Adipocyte (in vitro differentiated cells): Measurements from ENCODE around the gene ZBTB9.
A peak's percentile ranks its signal among the peaks of the same experiment; 100 is the strongest.

Experiments used
- DNase-seq: peaks from one replicate; pipeline ENCODE4 v3.0.0-alpha.2; 2015; ENCODE audit warnings: low read depth
- H3K27me3 ChIP-seq: replicated peaks from 2 replicates; pipeline ENCODE4 v1.7.0; 2013; ENCODE audit warnings: mild to moderate bottlenecking, low read length, moderate library complexity; ENCODE audit not compliant: control insufficient read depth, insufficient read depth
- H3K36me3 ChIP-seq: 2 replicates; pipeline ENCODE4 v1.7.0; 2013; ENCODE audit warnings: low read length, mild to moderate bottlenecking, moderate library complexity; ENCODE audit not compliant: control insufficient read depth, insufficient read depth, severe bottlenecking
- H3K4me1 ChIP-seq: 2 replicates; pipeline ENCODE4 v1.7.0; 2013; ENCODE audit warnings: mild to moderate bottlenecking, low read length, moderate library complexity; ENCODE audit not compliant: control insufficient read depth, insufficient read depth
- H3K4me3 ChIP-seq: 2 replicates; pipeline ENCODE4 v1.7.0; 2013; ENCODE audit warnings: mild to moderate bottlenecking, low read length, moderate library complexity
- H3K9ac ChIP-seq: 2 replicates; pipeline ENCODE4 v1.7.0; 2013; ENCODE audit warnings: mild to moderate bottlenecking, low read length, moderate library complexity
- H3K9me3 ChIP-seq: 2 replicates; pipeline ENCODE4 v1.7.0; 2013; ENCODE audit warnings: mild to moderate bottlenecking, low read length, moderate library complexity; ENCODE audit not compliant: control insufficient read depth

Gene ZBTB9

GRCh38 chr6:33454009-33454946 lies at the start of gene ZBTB9:
TSS of gene ZBTB9 (plus strand) at chr6:33454576. CDS start at chr6:33455101, 525 bp downstream.
- DNase-seq, result peak; percentile 98
- H3K36me3 ChIP-seq, result peaks cover 10% of the 10 kb centered on the region
- H3K4me3 ChIP-seq, result peak within 1 kb of the TSS; percentile 97
- no peaks in the 10 kb centered on the region for H3K27me3 ChIP-seq
- H3K9ac ChIP-seq, result peak within 1 kb of the TSS; percentile 95
- no peaks in the 10 kb centered on the region for H3K9me3 ChIP-seq
- peaks cover 6% of the 10 kb centered on the region for H3K4me1 ChIP-seq

GRCh38 chr6:33404884-33405283 lies 49.5 kb upstream of the ZBTB9 start:
- Histone ChIP-seq H3K36me3 (no peaks in the 10 kb centered on the region), H3K9ac (no peak overlapping the region), H3K27me3 (no peaks in the 10 kb centered on the region), H3K4me3 (no peak overlapping the region), H3K9me3 (no peaks in the 10 kb centered on the region), H3K4me1 (no peaks in the 10 kb centered on the region)
- DNase-seq, result no peak

GRCh38 chr6:33405386-33405940 lies 48.9 kb upstream of the ZBTB9 start:
- no peaks in the 10 kb centered on the region for H3K4me1 ChIP-seq
- H3K4me3 ChIP-seq, result no peak overlapping the region
- H3K9ac ChIP-seq, result no peak overlapping the region
- no peaks in the 10 kb centered on the region for H3K36me3 ChIP-seq
- H3K27me3 ChIP-seq, result no peaks in the 10 kb centered on the region
- H3K9me3 ChIP-seq, result no peaks in the 10 kb centered on the region
- DNase-seq, result no peak

GRCh38 chr6:33406126-33406525 lies 48.2 kb upstream of the ZBTB9 start:
- Histone ChIP-seq H3K9ac (no peak overlapping the region), H3K9me3 (no peaks in the 10 kb centered on the region), H3K4me1 (no peaks in the 10 kb centered on the region), H3K4me3 (no peak overlapping the region), H3K36me3 (no peaks in the 10 kb centered on the region), H3K27me3 (no peaks in the 10 kb centered on the region)
- DNase-seq, result no peak

GRCh38 chr6:33407132-33407718 lies 47.2 kb upstream of the ZBTB9 start:
- Histone ChIP-seq H3K4me3 (no peak overlapping the region), H3K27me3 (no peaks in the 10 kb centered on the region), H3K36me3 (no peaks in the 10 kb centered on the region), H3K9ac (peak overlapping the region; percentile 50), H3K4me1 (peaks cover 7% of the 10 kb centered on the region), H3K9me3 (no peaks in the 10 kb centered on the region)
- DNase-seq, result peak; percentile 66

GRCh38 chr6:33410050-33410710 lies 44.2 kb upstream of the ZBTB9 start:
- H3K4me1 ChIP-seq, result peaks cover 10% of the 10 kb centered on the region
- H3K9ac ChIP-seq, result peak overlapping the region; percentile 80
- H3K27me3 ChIP-seq, result no peaks in the 10 kb centered on the region
- H3K4me3 ChIP-seq, result peak overlapping the region; percentile 85
- DNase-seq, result peak; percentile 99
- H3K9me3 ChIP-seq, result no peaks in the 10 kb centered on the region
- H3K36me3 ChIP-seq, result peaks cover 29% of the 10 kb centered on the region

GRCh38 chr6:33410711-33411631 lies 43.4 kb upstream of the ZBTB9 start, which contains the start of gene PHF1:
TSS of gene PHF1 (plus strand) at chr6:33411014. CDS start at chr6:33412264, 1,250 bp downstream.
- DNase-seq, result peak; percentile 83
- Histone ChIP-seq H3K27me3 (no peaks in the 10 kb centered on the region), H3K9me3 (no peaks in the 10 kb centered on the region), H3K9ac (peak within 1 kb of the TSS; percentile 89), H3K4me1 (peaks cover 14% of the 10 kb centered on the region), H3K4me3 (peak within 1 kb of the TSS; percentile 85), H3K36me3 (peaks cover 36% of the 10 kb centered on the region)

GRCh38 chr6:33411632-33412005 lies 42.8 kb upstream of the ZBTB9 start:
- no peaks in the 10 kb centered on the region for H3K27me3 ChIP-seq
- H3K4me1 ChIP-seq, result peaks cover 20% of the 10 kb centered on the region
- peak overlapping the region; percentile 83 for H3K4me3 ChIP-seq
- H3K36me3 ChIP-seq, result peaks cover 38% of the 10 kb centered on the region
- H3K9ac ChIP-seq, result peak overlapping the region; percentile 89
- H3K9me3 ChIP-seq, result no peaks in the 10 kb centered on the region
- no peak for DNase-seq

GRCh38 chr6:33412140-33413009 lies 42.0 kb upstream of the ZBTB9 start:
- no peak for DNase-seq
- H3K4me3 ChIP-seq, result peak overlapping the region; percentile 83
- peaks cover 38% of the 10 kb centered on the region for H3K36me3 ChIP-seq
- H3K9ac ChIP-seq, result peak overlapping the region; percentile 89
- H3K4me1 ChIP-seq, result peaks cover 27% of the 10 kb centered on the region
- no peaks in the 10 kb centered on the region for H3K27me3 ChIP-seq
- H3K9me3 ChIP-seq, result no peaks in the 10 kb centered on the region
